HepG2 (cell line): Measurements from ENCODE around the gene AGER. TPM values are rescaled to one million over a fixed set of nuclear protein-coding genes. Genes with fewer than 3 reads are reported as not detected.

Source experiments
- AHR ChIP-seq: IDR thresholded peaks from 2 replicates; pipeline ENCODE4 v1.6.1; 2018; ENCODE audit warnings: missing genetic modification reagents, missing compliant biosample characterization
- ATRX ChIP-seq: sonication (generic); formaldehyde crosslinking; IDR thresholded peaks from 2 replicates; pipeline ENCODE4 v1.4.0; 2020; ENCODE audit warnings: missing genetic modification reagents, borderline replicate concordance
- FOSL1 ChIP-seq: sonication (generic); formaldehyde crosslinking; IDR thresholded peaks from 2 replicates; pipeline ENCODE4 v1.9.0; 2021; ENCODE audit warnings: missing genetic modification reagents, borderline replicate concordance
- FOXO1 ChIP-seq: sonication (generic); formaldehyde crosslinking; IDR thresholded peaks from 2 replicates; pipeline ENCODE4 v1.4.0; 2020; ENCODE audit warnings: missing genetic modification reagents
- GFI1 ChIP-seq: sonication (generic); formaldehyde crosslinking; IDR thresholded peaks from 2 replicates; pipeline ENCODE4 v1.5.0; 2020; ENCODE audit warnings: missing genetic modification reagents, mild to moderate bottlenecking, borderline replicate concordance
- HDAC6 ChIP-seq: fragments of 200-600 bp; sonication (generic); IDR thresholded peaks from 2 replicates; pipeline ENCODE4 v1.7.0; 2017; ENCODE audit warnings: mild to moderate bottlenecking, antibody characterized with exemption, low read length, low read depth
- ISL2 ChIP-seq: sonication (generic); formaldehyde crosslinking; IDR thresholded peaks from 2 replicates; pipeline ENCODE4 v1.5.0; 2020; ENCODE audit warnings: missing genetic modification reagents
- NCOA2 ChIP-seq: sonication (generic); formaldehyde crosslinking; IDR thresholded peaks from 2 replicates; pipeline ENCODE4 v1.8.0; 2022; ENCODE audit warnings: inconsistent platforms
- NFE2 ChIP-seq: sonication (generic); formaldehyde crosslinking; IDR thresholded peaks from 2 replicates; pipeline ENCODE4 v1.4.0; 2020; ENCODE audit warnings: missing genetic modification reagents
- PHF8 ChIP-seq: sonication (generic); formaldehyde crosslinking; IDR thresholded peaks from 2 replicates; pipeline ENCODE4 v1.5.0; 2020; ENCODE audit warnings: missing genetic modification reagents
- SNAPC2 ChIP-seq: sonication (generic); formaldehyde crosslinking; IDR thresholded peaks from 2 replicates; pipeline ENCODE4 v1.8.1; 2022; ENCODE audit warnings: mild to moderate bottlenecking, missing genetic modification reagents
- SSRP1 ChIP-seq: IDR thresholded peaks from 2 replicates; pipeline ENCODE4 v1.6.1; 2016; ENCODE audit warnings: control low read depth
- UBTF ChIP-seq: sonication (generic); formaldehyde crosslinking; IDR thresholded peaks from 2 replicates; pipeline ENCODE4 v1.4.0; 2020; ENCODE audit warnings: mild to moderate bottlenecking, missing genetic modification reagents
- ZBTB40 ChIP-seq, 2 experiments: fragments of 450-650 bp in 1 of 2; sonication (generic) in 1 of 2; formaldehyde crosslinking in 1 of 2; IDR thresholded peaks; 2 replicates each; pipeline versions ENCODE4 v1.6.1 to v1.8.0; 2016 to 2022; ENCODE audit warnings: antibody characterized with exemption in 1 of 2, mild to moderate bottlenecking in 1 of 2, missing genetic modification reagents in 1 of 2
- ZNF10 ChIP-seq: sonication (generic); formaldehyde crosslinking; IDR thresholded peaks from 2 replicates; pipeline ENCODE4 v1.4.0; 2020; ENCODE audit warnings: mild to moderate bottlenecking, low read depth, missing genetic modification reagents, borderline replicate concordance
- ZNF101 ChIP-seq: sonication (generic); formaldehyde crosslinking; IDR thresholded peaks from 2 replicates; pipeline ENCODE4 v1.4.0; 2020; ENCODE audit warnings: mild to moderate bottlenecking, low read depth, missing genetic modification reagents, borderline replicate concordance
- ZNF143 ChIP-seq: sonication (generic); formaldehyde crosslinking; IDR thresholded peaks from 2 replicates; pipeline ENCODE4 v1.4.0; 2020; ENCODE audit warnings: missing genetic modification reagents
- ZNF607 ChIP-seq: sonication (generic); formaldehyde crosslinking; IDR thresholded peaks from 2 replicates; pipeline ENCODE4 v1.5.1; 2020; ENCODE audit warnings: missing genetic modification reagents, mild to moderate bottlenecking, borderline replicate concordance
- ZNF740 ChIP-seq: sonication (generic); formaldehyde crosslinking; IDR thresholded peaks from 2 replicates; pipeline ENCODE4 v1.4.0; 2020; ENCODE audit warnings: missing genetic modification reagents
- polyA plus RNA-seq, 8 experiments: library from polyadenylated mRNA; depleted of rRNA in 3 of 8; stranded (reverse) in 7 of 8; unstranded in 1 of 8; fragments of >200 nt; fragmentation: Illumina TruSeq in 4 of 8; extraction: Trizol in 4 of 8; gene quantifications; 2 replicates each; pipeline versions ENCODE4 v1.2.1 to v1.2.3, GENCODE V29; 2011 to 2016; ENCODE audit warnings: low read depth in 4 of 8, missing spikeins in 1 of 8, mixed read lengths in 1 of 8; ENCODE audit not compliant: insufficient read depth in 1 of 8
- total RNA-seq, 5 experiments: library from RNA; depleted of rRNA; stranded (reverse); fragments of >200 nt; fragmentation: Illumina TruSeq; extraction: Trizol; gene quantifications; 2 replicates each; pipeline ENCODE4 v1.2.3, GENCODE V29; 2016; ENCODE audit warnings: low read depth in 1 of 5

Gene AGER
- total and polyA plus RNA-seq, 2 of the 13 experiments (the other 11 are each of a cell fraction or from before 2014, with no cell fraction given): 1.9 to 5.1 TPM

GRCh38 chr6:32189069-32189741, 5.2 kb upstream of the AGER start (continued):
- TF ChIP-seq GFI1 (CRISPR knock-in tag) (no peak), ZBTB40 (IDR thresholded peaks at IDR 0.05) (no peak), ZBTB40 (CRISPR knock-in tag; IDR thresholded peaks at IDR 0.05) (no peak), FOSL1 (CRISPR knock-in tag) (no peak), SSRP1 (CRISPR knock-in tag) (no peak), ZNF740 (CRISPR knock-in tag) (peak; percentile 30; the same call in 1 of the 2 replicates), AHR (CRISPR knock-in tag) (no peak), NCOA2 (CRISPR knock-in tag) (no peak), PHF8 (CRISPR knock-in tag) (0 out of 2 replicates have a peak, but pooled peaks have one; percentile 24), ZNF143 (CRISPR knock-in tag) (no peak), SNAPC2 (CRISPR knock-in tag) (no peak), HDAC6 (no peak), FOXO1 (no peak), ZNF607 (CRISPR knock-in tag) (no peak), UBTF (CRISPR knock-in tag) (no peak; the same call in 1 of the 2 replicates), ZNF10 (no peak), ATRX (CRISPR knock-in tag) (no peak), ZNF101 (CRISPR knock-in tag) (no peak), ISL2 (0 out of 2 replicates have a peak, but pooled peaks have one; percentile 9), NFE2 (no peak)
